DMS114 treated with DMSO at 0.1 percent for 48 hours (cell line): ENCODE data around the gene MC4R.

Experiments
- DNase-seq: peaks from one replicate; lab custom pipeline; 2025; ENCODE audit not compliant: unreplicated experiment; lab: John Stamatoyannopoulos, UW

Gene MC4R

GRCh38 chr18:60329131-60329530 is 43.4 kb downstream of the MC4R start:
- no peak for DNase-seq

GRCh38 chr18:60327880-60328279 is 44.7 kb downstream of the MC4R start:
- DNase-seq = no peak

- no peak for DNase-seq
Measured at GRCh38 chr18:60322591-60322990, 50.0 kb downstream of the MC4R start.
